ENCODE measurements around the gene PTRH2.
"Not testable (repeated sequence)": the region's sequence is repeated elsewhere in the genome, so short reads cannot be mapped to it uniquely, and the experiment has no call there.

Gene PTRH2

GRCh38 chr17:59707149-59707970 is at the start of gene PTRH2, which contains the start of gene VMP1:
Gene PTRH2 (minus strand): TSS chr17:59707430. CDS start chr17:59697978, 9,452 bp downstream.
Gene VMP1 (plus strand): TSS chr17:59707654. CDS start chr17:59731447, 23,793 bp downstream.
- DNase-seq (ENCODE audit: insufficient read length, low spot score) (peak; percentile 87), FAIRE-seq (peak; percentile 86)
- peak; percentile 76 for TF ChIP-seq POLR2A (IDR thresholded peaks at IDR 0.05; ENCODE audit: low read depth, low read length)

DNA sequence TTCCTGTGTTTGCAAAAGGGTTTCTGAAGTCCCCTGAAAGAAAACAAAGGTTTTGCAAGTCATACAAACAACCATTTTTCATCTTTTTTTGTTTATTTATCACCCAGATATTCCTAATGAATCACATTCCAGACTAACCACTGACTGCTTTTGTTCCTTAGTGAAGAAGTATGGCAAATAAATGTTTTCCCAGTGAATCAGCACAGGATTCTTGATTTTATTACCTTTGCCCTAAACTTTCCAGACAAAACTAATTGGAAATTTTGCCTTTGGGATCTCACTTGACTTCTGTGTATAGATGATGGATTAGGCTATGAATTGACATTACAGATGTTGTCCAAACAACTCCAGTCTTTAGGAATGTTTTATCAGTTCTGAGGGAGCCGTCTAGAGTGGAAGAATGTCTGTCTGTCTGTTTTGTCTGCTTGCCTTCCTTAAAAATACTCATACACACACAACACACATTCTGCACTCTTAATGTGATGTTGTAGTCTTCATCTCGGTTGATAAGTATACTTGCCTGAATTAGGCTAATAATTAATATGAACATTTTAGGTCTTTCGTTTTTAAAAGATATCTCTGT is 49.1 kb upstream of the PTRH2 start:
- FAIRE-seq = peak; percentile 95
- DNase-seq (ENCODE audit: insufficient read length, low spot score) = no peak
- TF ChIP-seq POLR2A (IDR thresholded peaks at IDR 0.05; ENCODE audit: low read depth, low read length) = no peak

DNA sequence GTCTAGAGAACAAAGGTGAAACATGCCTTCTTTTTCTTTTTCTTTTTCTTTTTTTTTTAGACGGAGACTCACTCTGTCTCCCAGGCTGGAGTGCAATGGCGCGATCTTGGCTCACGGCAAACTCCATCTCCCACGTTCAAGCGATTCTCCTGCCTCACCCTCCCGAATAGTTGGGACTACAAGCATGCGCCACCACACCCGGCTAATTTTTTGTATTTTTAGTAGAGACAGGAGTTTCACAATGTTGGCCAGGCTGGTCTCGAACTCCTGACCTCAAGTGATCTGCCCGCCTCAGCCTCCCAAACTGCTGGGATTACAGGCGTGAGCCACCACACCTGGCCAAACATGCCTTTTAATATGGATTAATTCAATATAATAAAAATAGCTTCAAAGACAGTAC is 47.8 kb upstream of the PTRH2 start:
- not testable (repeated sequence) for FAIRE-seq; DNase-seq (ENCODE audit: insufficient read length, low spot score)

GRCh38 chr17:59754552-59754951 is 47.3 kb upstream of the PTRH2 start:
- no peak for TF ChIP-seq POLR2A (IDR thresholded peaks at IDR 0.05; ENCODE audit: low read depth, low read length)
- FAIRE-seq (peak; percentile 99), DNase-seq (ENCODE audit: insufficient read length, low spot score) (no peak)

DNA sequence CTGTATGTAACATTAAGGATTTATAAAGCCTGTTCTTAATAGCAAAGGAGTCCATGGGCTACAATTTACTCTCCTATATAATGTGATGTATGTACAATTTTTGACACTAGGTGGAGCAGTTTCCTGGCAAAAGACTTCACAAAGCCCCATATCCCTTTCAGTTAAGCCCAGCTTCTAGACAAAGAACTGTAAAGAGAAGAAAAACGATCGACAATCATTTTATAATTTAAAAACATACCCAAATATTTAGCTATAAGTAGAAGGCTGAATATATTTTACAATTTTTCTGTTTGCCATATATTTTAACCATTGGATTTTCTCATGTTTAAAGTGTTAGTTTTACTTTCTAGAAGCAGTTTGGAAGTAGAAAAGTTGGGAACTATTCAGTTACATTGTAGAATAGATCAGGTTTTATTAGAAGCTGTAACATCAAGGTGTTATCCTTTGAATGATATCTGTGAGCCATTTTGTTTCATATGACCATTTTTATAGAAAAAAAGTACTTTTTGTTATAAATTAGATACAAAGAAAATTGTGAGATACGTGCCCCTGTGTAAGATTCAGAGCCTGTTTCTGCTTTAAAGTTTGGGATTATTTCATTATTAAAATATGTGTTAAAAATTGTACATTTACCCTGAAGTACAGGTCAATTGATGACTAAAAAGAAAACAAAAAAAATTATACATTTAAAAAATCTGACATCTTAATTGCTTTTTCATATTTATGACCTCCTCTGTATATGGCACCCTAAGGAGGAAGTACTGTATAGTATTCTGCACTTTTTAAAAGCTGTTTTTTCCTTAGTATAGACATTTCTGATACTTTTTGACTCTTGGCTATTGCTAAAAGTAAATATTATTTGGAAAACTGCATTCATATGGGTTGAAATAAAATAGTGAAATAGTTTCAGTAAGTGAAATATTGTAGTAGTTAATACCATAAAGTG is 46.6 kb upstream of the PTRH2 start:
- no peak for TF ChIP-seq POLR2A (IDR thresholded peaks at IDR 0.05; ENCODE audit: low read depth, low read length)
- FAIRE-seq = peak; percentile 72
- DNase-seq (ENCODE audit: insufficient read length, low spot score) = peak; percentile 15

GRCh38 chr17:59752922-59753321 is 45.7 kb upstream of the PTRH2 start:
- FAIRE-seq (no peak), DNase-seq (ENCODE audit: insufficient read length, low spot score) (no peak)
- TF ChIP-seq POLR2A (IDR thresholded peaks at IDR 0.05; ENCODE audit: low read depth, low read length) = no peak

- no peak for TF ChIP-seq POLR2A (IDR thresholded peaks at IDR 0.05; ENCODE audit: low read depth, low read length)
- DNase-seq (ENCODE audit: insufficient read length, low spot score) (no peak), FAIRE-seq (no peak)
Observed at GRCh38 chr17:59752446-59752845, 45.2 kb upstream of the PTRH2 start.

DNA sequence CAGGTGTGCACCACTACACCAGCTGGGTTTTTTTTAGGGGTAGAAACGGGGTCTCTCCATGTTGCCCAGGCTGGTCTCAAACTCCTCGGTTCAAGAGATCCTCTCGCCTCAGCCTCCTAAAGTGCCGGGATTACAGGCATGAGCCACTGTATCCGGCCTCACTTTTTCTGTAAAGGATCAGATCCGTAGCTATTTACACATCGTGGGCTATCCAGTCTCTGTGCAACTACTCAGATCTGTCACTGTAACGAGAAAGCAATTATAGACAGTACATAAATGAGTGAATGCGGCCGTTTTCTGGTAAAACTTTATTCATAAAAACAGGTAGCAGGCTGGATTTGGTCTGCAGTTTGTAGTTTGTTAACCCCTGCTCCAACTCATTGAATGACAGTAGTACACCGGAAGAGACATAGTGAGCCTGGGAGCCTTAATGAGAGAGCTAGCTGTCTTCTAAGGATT is 44.8 kb upstream of the PTRH2 start:
- TF ChIP-seq POLR2A (IDR thresholded peaks at IDR 0.05; ENCODE audit: low read depth, low read length) = no peak
- no peak for FAIRE-seq

GRCh38 chr17:59748591-59748990 is 41.4 kb upstream of the PTRH2 start:
- DNase-seq (ENCODE audit: insufficient read length, low spot score) (no peak), FAIRE-seq (no peak)
- no peak for TF ChIP-seq POLR2A (IDR thresholded peaks at IDR 0.05; ENCODE audit: low read depth, low read length)

More for the DNA sequence above, 44.8 kb upstream of the PTRH2 start:
- DNase-seq (ENCODE audit: insufficient read length, low spot score) = no peak

DNA sequence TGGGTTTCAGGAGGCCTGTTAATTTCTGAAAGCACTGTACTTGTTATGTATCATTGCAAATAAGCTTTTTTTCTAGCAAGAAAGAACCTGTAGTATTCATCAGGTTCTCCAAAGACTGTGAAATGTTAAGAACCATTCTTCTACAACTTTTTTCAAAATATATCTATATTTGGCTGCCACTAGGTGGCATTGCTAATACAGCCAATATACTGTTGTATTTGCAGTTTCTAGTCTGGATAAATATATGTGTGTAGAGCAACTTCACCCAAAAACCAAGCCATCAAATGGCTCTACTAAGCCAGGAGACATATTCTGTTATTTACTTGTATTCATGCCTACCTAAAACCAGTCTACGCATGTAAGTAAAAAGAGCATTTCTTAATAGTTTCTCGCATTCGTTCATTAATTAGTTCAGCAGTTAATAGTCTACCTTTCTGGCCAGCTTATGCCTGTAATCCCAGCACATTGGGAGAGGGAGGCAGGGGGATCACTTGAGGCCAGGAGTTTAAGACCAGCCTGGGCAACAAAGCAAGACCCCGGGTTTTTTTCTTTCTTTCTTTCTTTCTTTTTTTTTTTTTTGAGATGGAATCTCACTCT is 39.7 kb upstream of the PTRH2 start:
- no peak for TF ChIP-seq POLR2A (IDR thresholded peaks at IDR 0.05; ENCODE audit: low read depth, low read length)
- FAIRE-seq (peak; percentile 92), DNase-seq (ENCODE audit: insufficient read length, low spot score) (peak; percentile 10)

GRCh38 chr17:59745040-59745439 is 37.8 kb upstream of the PTRH2 start:
- DNase-seq (ENCODE audit: insufficient read length, low spot score) (no peak), FAIRE-seq (peak; percentile 82)
- TF ChIP-seq POLR2A (IDR thresholded peaks at IDR 0.05; ENCODE audit: low read depth, low read length) = no peak

DNA sequence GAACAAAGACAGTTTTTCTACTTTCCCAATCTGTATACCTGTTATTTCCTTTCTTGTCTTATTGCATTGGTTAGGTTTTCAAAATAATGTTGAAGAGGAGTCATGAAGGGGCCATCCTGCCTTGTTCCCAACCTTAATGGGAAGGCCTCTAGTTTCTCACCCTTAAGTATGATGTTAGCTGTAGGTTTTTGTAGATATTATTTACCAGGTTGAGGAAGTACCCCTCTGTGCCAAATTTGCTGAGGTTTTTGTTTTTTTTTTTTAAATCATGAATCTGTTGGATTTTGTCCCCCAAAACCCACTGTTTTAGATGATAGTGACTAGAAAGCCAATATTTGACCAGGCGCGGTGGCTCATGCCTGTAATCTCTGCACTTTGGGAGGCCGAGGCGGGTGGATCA is 36.6 kb upstream of the PTRH2 start:
- DNase-seq (ENCODE audit: insufficient read length, low spot score) = no peak

GRCh38 chr17:59737324-59737723 is 30.1 kb upstream of the PTRH2 start:
- DNase-seq (ENCODE audit: insufficient read length, low spot score) (no peak), FAIRE-seq (no peak)
- no peak for TF ChIP-seq POLR2A (IDR thresholded peaks at IDR 0.05; ENCODE audit: low read depth, low read length)

More for the DNA sequence above, 36.6 kb upstream of the PTRH2 start:
- no peak for TF ChIP-seq POLR2A (IDR thresholded peaks at IDR 0.05; ENCODE audit: low read depth, low read length)
- FAIRE-seq = no peak
